ENCODE results near the gene PPIL1.
A peak's percentile ranks its signal among the peaks of the same experiment; 100 is the strongest.

DNA sequence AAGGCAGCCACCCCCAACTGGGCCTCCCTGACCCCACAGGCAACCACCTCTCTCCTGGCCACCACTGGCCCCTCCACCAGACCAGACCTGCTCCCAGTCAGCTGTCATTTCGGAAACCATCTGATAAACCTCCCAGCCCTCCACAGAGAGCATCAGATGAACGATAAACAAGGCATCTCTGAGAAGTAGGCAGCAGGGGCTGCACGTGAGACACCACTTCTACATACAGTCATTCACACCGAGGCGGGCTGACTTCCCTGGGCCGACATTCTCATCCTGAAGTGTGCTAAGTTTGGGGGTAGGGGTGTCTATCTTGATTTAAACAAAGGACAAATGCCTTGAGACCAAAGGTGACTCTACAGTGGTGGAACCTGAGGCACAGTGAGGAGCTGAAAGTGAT lies 49.2 kb downstream of the PPIL1 start:
- TF ChIP-seq, protein P1, sequence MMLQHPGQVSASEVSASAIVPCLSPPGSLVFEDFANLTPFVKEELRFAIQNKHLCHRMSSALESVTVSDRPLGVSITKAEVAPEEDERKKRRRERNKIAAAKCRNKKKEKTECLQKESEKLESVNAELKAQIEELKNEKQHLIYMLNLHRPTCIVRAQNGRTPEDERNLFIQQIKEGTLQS (CRISPR knock-in tag; IDR thresholded peaks at IDR 0.05): no peak
- TF ChIP-seq, protein P2, sequence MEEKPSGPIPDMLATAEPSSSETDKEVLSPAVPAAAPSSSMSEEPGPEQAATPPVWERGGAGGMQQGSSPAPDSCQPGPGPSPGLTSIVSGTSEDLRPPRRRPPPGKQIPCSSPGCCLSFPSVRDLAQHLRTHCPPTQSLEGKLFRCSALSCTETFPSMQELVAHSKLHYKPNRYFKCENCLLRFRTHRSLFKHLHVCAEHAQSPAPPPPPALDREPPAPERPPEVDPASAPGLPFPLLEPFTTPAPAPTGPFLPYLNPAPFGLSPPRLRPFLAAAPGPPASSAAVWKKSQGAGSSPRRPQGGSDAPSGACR (CRISPR knock-in tag; IDR thresholded peaks at IDR 0.05): no peak
- TF ChIP-seq, protein P3, sequence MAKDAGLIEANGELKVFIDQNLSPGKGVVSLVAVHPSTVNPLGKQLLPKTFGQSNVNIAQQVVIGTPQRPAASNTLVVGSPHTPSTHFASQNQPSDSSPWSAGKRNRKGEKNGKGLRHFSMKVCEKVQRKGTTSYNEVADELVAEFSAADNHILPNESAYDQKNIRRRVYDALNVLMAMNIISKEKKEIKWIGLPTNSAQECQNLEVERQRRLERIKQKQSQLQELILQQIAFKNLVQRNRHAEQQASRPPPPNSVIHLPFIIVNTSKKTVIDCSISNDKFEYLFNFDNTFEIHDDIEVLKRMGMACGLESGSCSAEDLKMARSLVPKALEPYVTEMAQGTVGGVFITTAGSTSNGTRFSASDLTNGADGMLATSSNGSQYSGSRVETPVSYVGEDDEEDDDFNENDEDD (CRISPR knock-in tag; IDR thresholded peaks at IDR 0.05; ENCODE audit: borderline replicate concordance): no peak
- no peak for TF ChIP-seq NCOA1 (CRISPR knock-in tag; IDR thresholded peaks at IDR 0.05)
- TF ChIP-seq, protein P4, sequence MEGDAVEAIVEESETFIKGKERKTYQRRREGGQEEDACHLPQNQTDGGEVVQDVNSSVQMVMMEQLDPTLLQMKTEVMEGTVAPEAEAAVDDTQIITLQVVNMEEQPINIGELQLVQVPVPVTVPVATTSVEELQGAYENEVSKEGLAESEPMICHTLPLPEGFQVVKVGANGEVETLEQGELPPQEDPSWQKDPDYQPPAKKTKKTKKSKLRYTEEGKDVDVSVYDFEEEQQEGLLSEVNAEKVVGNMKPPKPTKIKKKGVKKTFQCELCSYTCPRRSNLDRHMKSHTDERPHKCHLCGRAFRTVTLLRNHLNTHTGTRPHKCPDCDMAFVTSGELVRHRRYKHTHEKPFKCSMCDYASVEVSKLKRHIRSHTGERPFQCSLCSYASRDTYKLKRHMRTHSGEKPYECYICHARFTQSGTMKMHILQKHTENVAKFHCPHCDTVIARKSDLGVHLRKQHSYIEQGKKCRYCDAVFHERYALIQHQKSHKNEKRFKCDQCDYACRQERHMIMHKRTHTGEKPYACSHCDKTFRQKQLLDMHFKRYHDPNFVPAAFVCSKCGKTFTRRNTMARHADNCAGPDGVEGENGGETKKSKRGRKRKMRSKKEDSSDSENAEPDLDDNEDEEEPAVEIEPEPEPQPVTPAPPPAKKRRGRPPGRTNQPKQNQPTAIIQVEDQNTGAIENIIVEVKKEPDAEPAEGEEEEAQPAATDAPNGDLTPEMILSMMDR (CRISPR knock-in tag; IDR thresholded peaks at IDR 0.05): 0 out of 2 replicates have a peak, but pooled peaks have one; percentile 9
- TF ChIP-seq CEBPB (IDR thresholded peaks at IDR 0.05; ENCODE audit: borderline replicate concordance, low read depth, low read length): no peak
- TF ChIP-seq ZNF558 (CRISPR knock-in tag; IDR thresholded peaks at IDR 0.05; ENCODE audit: borderline replicate concordance): no peak
- no peak for TF ChIP-seq TAF15 (IDR thresholded peaks at IDR 0.05; ENCODE audit: low read depth, low read length, poor library complexity, severe bottlenecking)
- TF ChIP-seq, protein P5, sequence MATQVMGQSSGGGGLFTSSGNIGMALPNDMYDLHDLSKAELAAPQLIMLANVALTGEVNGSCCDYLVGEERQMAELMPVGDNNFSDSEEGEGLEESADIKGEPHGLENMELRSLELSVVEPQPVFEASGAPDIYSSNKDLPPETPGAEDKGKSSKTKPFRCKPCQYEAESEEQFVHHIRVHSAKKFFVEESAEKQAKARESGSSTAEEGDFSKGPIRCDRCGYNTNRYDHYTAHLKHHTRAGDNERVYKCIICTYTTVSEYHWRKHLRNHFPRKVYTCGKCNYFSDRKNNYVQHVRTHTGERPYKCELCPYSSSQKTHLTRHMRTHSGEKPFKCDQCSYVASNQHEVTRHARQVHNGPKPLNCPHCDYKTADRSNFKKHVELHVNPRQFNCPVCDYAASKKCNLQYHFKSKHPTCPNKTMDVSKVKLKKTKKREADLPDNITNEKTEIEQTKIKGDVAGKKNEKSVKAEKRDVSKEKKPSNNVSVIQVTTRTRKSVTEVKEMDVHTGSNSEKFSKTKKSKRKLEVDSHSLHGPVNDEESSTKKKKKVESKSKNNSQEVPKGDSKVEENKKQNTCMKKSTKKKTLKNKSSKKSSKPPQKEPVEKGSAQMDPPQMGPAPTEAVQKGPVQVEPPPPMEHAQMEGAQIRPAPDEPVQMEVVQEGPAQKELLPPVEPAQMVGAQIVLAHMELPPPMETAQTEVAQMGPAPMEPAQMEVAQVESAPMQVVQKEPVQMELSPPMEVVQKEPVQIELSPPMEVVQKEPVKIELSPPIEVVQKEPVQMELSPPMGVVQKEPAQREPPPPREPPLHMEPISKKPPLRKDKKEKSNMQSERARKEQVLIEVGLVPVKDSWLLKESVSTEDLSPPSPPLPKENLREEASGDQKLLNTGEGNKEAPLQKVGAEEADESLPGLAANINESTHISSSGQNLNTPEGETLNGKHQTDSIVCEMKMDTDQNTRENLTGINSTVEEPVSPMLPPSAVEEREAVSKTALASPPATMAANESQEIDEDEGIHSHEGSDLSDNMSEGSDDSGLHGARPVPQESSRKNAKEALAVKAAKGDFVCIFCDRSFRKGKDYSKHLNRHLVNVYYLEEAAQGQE (IDR thresholded peaks at IDR 0.05; ENCODE audit: borderline replicate concordance in 1 of 2, low read depth in 1 of 2, low read length in 2 of 2): no peak
- TF ChIP-seq, protein P6, sequence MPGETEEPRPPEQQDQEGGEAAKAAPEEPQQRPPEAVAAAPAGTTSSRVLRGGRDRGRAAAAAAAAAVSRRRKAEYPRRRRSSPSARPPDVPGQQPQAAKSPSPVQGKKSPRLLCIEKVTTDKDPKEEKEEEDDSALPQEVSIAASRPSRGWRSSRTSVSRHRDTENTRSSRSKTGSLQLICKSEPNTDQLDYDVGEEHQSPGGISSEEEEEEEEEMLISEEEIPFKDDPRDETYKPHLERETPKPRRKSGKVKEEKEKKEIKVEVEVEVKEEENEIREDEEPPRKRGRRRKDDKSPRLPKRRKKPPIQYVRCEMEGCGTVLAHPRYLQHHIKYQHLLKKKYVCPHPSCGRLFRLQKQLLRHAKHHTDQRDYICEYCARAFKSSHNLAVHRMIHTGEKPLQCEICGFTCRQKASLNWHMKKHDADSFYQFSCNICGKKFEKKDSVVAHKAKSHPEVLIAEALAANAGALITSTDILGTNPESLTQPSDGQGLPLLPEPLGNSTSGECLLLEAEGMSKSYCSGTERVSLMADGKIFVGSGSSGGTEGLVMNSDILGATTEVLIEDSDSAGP (CRISPR knock-in tag; IDR thresholded peaks at IDR 0.05; ENCODE audit: borderline replicate concordance): no peak
- TF ChIP-seq HNF4A (CRISPR knock-in tag; IDR thresholded peaks at IDR 0.05): no peak
- TF ChIP-seq MEIS2 (CRISPR knock-in tag; IDR thresholded peaks at IDR 0.05): no peak
- no peak for TF ChIP-seq ZNF720 (CRISPR knock-in tag; IDR thresholded peaks at IDR 0.05)

Measured in HepG2 (cell line).